ENCODE results near the gene MMP15. TPM values are rescaled to one million over a fixed set of nuclear protein-coding genes. Genes with fewer than 3 reads are reported as not detected.

The MMP15 gene
- total RNA-seq, 1 donor from 2014 or later: 5.2 TPM

DNA sequence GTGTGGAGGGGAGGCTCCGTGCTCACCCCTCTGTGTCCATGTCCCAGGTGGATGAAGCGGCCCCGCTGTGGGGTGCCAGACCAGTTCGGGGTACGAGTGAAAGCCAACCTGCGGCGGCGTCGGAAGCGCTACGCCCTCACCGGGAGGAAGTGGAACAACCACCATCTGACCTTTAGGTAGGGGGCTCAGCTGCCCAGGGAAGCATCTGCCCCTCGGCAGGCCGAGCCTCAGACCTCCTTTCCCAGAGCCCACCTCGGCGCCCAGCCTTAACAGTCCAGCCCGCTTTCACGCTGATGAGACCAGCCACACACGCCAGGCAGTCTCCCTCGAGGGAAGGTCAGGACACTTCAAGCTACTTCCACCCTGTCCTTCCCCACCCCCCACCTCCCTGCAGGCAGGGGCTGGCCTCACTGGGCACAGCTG lies 12.7 kb downstream of the MMP15 start:
- H3K27ac Mint-ChIP-seq (ENCODE audit: unreplicated experiment): no peak overlapping the region
- H3K9me3 Mint-ChIP-seq (ENCODE audit: unreplicated experiment): no peaks in the 10 kb centered on the region
- no peaks in the 10 kb centered on the region for H3K4me1 Mint-ChIP-seq (ENCODE audit: unreplicated experiment)
- H3K36me3 Mint-ChIP-seq (ENCODE audit: unreplicated experiment): no peaks in the 10 kb centered on the region
- no peak overlapping the region for H3K4me3 Mint-ChIP-seq (ENCODE audit: unreplicated experiment)
- TF ChIP-seq, protein P1, sequence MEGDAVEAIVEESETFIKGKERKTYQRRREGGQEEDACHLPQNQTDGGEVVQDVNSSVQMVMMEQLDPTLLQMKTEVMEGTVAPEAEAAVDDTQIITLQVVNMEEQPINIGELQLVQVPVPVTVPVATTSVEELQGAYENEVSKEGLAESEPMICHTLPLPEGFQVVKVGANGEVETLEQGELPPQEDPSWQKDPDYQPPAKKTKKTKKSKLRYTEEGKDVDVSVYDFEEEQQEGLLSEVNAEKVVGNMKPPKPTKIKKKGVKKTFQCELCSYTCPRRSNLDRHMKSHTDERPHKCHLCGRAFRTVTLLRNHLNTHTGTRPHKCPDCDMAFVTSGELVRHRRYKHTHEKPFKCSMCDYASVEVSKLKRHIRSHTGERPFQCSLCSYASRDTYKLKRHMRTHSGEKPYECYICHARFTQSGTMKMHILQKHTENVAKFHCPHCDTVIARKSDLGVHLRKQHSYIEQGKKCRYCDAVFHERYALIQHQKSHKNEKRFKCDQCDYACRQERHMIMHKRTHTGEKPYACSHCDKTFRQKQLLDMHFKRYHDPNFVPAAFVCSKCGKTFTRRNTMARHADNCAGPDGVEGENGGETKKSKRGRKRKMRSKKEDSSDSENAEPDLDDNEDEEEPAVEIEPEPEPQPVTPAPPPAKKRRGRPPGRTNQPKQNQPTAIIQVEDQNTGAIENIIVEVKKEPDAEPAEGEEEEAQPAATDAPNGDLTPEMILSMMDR (IDR thresholded peaks at IDR 0.05): no peak
- DNase-seq (ENCODE audit: extremely low spot score, unreplicated experiment): no peak
- H3K27me3 Mint-ChIP-seq (ENCODE audit: unreplicated experiment): no peaks in the 10 kb centered on the region

DNA sequence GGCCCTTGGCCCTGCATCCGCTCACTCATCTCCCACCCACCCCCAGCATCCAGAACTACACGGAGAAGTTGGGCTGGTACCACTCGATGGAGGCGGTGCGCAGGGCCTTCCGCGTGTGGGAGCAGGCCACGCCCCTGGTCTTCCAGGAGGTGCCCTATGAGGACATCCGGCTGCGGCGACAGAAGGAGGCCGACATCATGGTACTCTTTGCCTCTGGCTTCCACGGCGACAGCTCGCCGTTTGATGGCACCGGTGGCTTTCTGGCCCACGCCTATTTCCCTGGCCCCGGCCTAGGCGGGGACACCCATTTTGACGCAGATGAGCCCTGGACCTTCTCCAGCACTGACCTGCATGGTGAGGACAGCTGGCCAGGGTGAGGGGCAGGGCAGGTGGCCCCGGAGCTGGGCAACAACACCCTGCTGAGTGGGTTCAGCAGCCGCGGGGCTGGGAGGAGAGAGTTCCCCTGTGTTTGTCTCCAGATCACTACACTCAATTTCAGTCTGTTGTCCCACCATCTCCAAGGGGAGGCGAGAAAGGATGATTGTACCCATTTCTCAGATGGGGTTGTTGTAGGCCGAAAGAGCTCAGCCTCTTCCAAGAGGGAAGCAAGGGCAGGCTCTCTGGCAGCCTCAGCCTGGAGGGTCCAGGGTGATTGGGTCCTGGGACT lies 14.4 kb downstream of the MMP15 start:
- Mint-ChIP-seq H3K4me1 (ENCODE audit: unreplicated experiment) (no peaks in the 10 kb centered on the region), H3K9me3 (ENCODE audit: unreplicated experiment) (no peaks in the 10 kb centered on the region), H3K36me3 (ENCODE audit: unreplicated experiment) (no peaks in the 10 kb centered on the region), H3K27me3 (ENCODE audit: unreplicated experiment) (no peaks in the 10 kb centered on the region), H3K4me3 (ENCODE audit: unreplicated experiment) (no peak overlapping the region), H3K27ac (ENCODE audit: unreplicated experiment) (no peak overlapping the region)
- no peak for DNase-seq (ENCODE audit: extremely low spot score, unreplicated experiment)
- TF ChIP-seq, protein P1 (IDR thresholded peaks at IDR 0.05): no peak

DNA sequence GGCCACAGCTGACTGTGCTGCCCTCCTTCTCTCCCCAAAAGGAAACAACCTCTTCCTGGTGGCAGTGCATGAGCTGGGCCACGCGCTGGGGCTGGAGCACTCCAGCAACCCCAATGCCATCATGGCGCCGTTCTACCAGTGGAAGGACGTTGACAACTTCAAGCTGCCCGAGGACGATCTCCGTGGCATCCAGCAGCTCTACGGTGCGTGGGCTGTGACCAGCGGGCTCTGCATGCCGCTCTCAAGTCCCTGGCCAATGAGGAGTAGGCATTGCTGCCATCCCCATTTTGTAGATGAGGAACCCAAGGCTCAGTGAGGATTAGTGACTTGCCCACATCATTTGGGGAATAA lies 14.9 kb downstream of the MMP15 start:
- no peaks in the 10 kb centered on the region for H3K4me1 Mint-ChIP-seq (ENCODE audit: unreplicated experiment)
- TF ChIP-seq, protein P1 (IDR thresholded peaks at IDR 0.05): no peak
- no peak overlapping the region for H3K4me3 Mint-ChIP-seq (ENCODE audit: unreplicated experiment)
- no peak overlapping the region for H3K27ac Mint-ChIP-seq (ENCODE audit: unreplicated experiment)
- no peaks in the 10 kb centered on the region for H3K27me3 Mint-ChIP-seq (ENCODE audit: unreplicated experiment)
- DNase-seq (ENCODE audit: extremely low spot score, unreplicated experiment): no peak
- no peaks in the 10 kb centered on the region for H3K36me3 Mint-ChIP-seq (ENCODE audit: unreplicated experiment)
- H3K9me3 Mint-ChIP-seq (ENCODE audit: unreplicated experiment): no peaks in the 10 kb centered on the region

DNA sequence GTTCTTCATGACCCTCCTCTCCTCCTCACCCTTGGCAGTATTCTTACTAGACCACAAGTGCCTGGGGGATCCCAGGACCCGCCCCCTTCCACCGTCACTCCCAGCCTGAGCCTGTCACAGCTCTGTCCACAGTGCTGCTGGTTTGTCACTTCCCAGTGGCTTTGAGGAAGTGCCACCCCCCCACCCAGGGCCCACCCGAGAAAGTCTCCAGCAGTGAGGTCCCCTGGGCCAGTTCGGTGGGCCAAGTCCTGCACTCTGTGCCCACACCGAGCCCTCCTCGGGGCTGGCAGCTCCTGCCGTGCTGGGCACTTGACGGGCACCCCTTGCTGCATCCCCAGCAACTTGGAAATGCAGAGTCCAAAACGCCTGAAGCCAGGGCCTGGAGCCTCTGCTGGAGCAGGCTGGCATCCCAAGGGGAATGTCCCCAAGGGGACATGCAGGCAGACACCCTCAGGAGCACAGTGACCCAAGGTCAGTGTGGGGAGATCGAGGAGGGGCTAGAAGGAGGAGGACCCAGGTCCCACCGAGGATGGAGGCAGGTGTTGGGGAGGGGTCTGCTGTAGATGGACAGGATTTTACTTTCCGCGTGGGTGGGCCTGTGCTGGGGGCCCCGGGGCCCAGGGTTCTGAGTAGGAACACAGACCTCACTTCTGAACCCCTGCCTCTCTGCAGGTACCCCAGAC lies 15.5 kb downstream of the MMP15 start:
- TF ChIP-seq, protein P1 (IDR thresholded peaks at IDR 0.05): no peak
- Mint-ChIP-seq H3K36me3 (ENCODE audit: unreplicated experiment) (no peaks in the 10 kb centered on the region), H3K27ac (ENCODE audit: unreplicated experiment) (no peak overlapping the region), H3K27me3 (ENCODE audit: unreplicated experiment) (no peaks in the 10 kb centered on the region), H3K4me3 (ENCODE audit: unreplicated experiment) (no peak overlapping the region), H3K4me1 (ENCODE audit: unreplicated experiment) (peaks cover under 1% of the 10 kb centered on the region), H3K9me3 (ENCODE audit: unreplicated experiment) (no peaks in the 10 kb centered on the region)
- no peak for DNase-seq (ENCODE audit: extremely low spot score, unreplicated experiment)

DNA sequence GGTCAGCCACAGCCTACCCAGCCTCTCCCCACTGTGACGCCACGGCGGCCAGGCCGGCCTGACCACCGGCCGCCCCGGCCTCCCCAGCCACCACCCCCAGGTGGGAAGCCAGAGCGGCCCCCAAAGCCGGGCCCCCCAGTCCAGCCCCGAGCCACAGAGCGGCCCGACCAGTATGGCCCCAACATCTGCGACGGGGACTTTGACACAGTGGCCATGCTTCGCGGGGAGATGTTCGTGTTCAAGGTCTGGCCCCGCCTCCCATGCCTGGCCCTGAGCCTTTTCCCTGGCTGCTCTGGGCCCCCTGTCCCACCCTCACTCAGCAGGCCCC lies 16.0 kb downstream of the MMP15 start:
- DNase-seq (ENCODE audit: extremely low spot score, unreplicated experiment): no peak
- H3K4me1 Mint-ChIP-seq (ENCODE audit: unreplicated experiment): peaks cover 2% of the 10 kb centered on the region

More for the DNA sequence above, 16.0 kb downstream of the MMP15 start:
- no peaks in the 10 kb centered on the region for H3K9me3 Mint-ChIP-seq (ENCODE audit: unreplicated experiment)
- H3K4me3 Mint-ChIP-seq (ENCODE audit: unreplicated experiment): no peak overlapping the region
- no peak overlapping the region for H3K27ac Mint-ChIP-seq (ENCODE audit: unreplicated experiment)
- no peaks in the 10 kb centered on the region for H3K36me3 Mint-ChIP-seq (ENCODE audit: unreplicated experiment)
- TF ChIP-seq, protein P1 (IDR thresholded peaks at IDR 0.05): no peak
- H3K27me3 Mint-ChIP-seq (ENCODE audit: unreplicated experiment): no peaks in the 10 kb centered on the region

Data from osteocyte (in vitro differentiated cells).